ENCODE results near the gene STON1. TPM values are rescaled to one million over a fixed set of nuclear protein-coding genes. Genes with fewer than 3 reads are reported as not detected.

STON1 gene
- total RNA-seq, 1 donor from 2014 or later: 15.7 TPM

- no peak overlapping the region for H3K4me3 Mint-ChIP-seq
- no peak overlapping the region for H3K27ac Mint-ChIP-seq
- no peaks in the 10 kb centered on the region for H3K9me3 Mint-ChIP-seq
- DNase-seq (ENCODE audit: extremely low spot score, unreplicated experiment): no peak
- no peak for TF ChIP-seq CTCF (conservative IDR thresholded peaks at IDR 0.05)
- peaks cover 9% of the 10 kb centered on the region for H3K36me3 Mint-ChIP-seq
- peaks cover 7% of the 10 kb centered on the region for H3K4me1 Mint-ChIP-seq (ENCODE audit: unreplicated experiment)
- no peaks in the 10 kb centered on the region for H3K27me3 Mint-ChIP-seq
These were observed 46.0 kb upstream of the STON1 start for GRCh38 chr2:48483916-48484315.

GRCh38 chr2:48488545-48488944 is 41.4 kb upstream of the STON1 start:
- no peak overlapping the region for H3K27ac Mint-ChIP-seq

GRCh38 chr2:48496849-48497248 is 33.1 kb upstream of the STON1 start:
- H3K27me3 Mint-ChIP-seq: no peaks in the 10 kb centered on the region
- no peak overlapping the region for H3K4me3 Mint-ChIP-seq
- no peaks in the 10 kb centered on the region for H3K9me3 Mint-ChIP-seq
- no peak for DNase-seq (ENCODE audit: extremely low spot score, unreplicated experiment)
- H3K27ac Mint-ChIP-seq: no peak overlapping the region
- TF ChIP-seq CTCF (conservative IDR thresholded peaks at IDR 0.05): no peak
- H3K4me1 Mint-ChIP-seq (ENCODE audit: unreplicated experiment): no peaks in the 10 kb centered on the region
- H3K36me3 Mint-ChIP-seq: peaks cover 29% of the 10 kb centered on the region

More at GRCh38 chr2:48488545-48488944, 41.4 kb upstream of the STON1 start:
- peaks cover 6% of the 10 kb centered on the region for H3K36me3 Mint-ChIP-seq
- TF ChIP-seq CTCF (conservative IDR thresholded peaks at IDR 0.05): no peak
- H3K9me3 Mint-ChIP-seq: no peaks in the 10 kb centered on the region
- H3K27me3 Mint-ChIP-seq: no peaks in the 10 kb centered on the region
- DNase-seq (ENCODE audit: extremely low spot score, unreplicated experiment): no peak
- H3K4me1 Mint-ChIP-seq (ENCODE audit: unreplicated experiment): no peaks in the 10 kb centered on the region
- H3K4me3 Mint-ChIP-seq: no peak overlapping the region

GRCh38 chr2:48504647-48505327 is 25.2 kb upstream of the STON1 start:
- H3K27me3 Mint-ChIP-seq: no peaks in the 10 kb centered on the region
- no peaks in the 10 kb centered on the region for H3K9me3 Mint-ChIP-seq
- peaks cover 4% of the 10 kb centered on the region for H3K4me1 Mint-ChIP-seq (ENCODE audit: unreplicated experiment)
- H3K27ac Mint-ChIP-seq: no peak overlapping the region
- no peak for DNase-seq (ENCODE audit: extremely low spot score, unreplicated experiment)
- H3K4me3 Mint-ChIP-seq: no peak overlapping the region
- peaks cover 21% of the 10 kb centered on the region for H3K36me3 Mint-ChIP-seq
- TF ChIP-seq CTCF (conservative IDR thresholded peaks at IDR 0.05): no peak

GRCh38 chr2:48507111-48507510 is 22.8 kb upstream of the STON1 start:
- Mint-ChIP-seq H3K36me3 (peaks cover 26% of the 10 kb centered on the region), H3K27ac (no peak overlapping the region), H3K9me3 (no peaks in the 10 kb centered on the region), H3K4me1 (ENCODE audit: unreplicated experiment) (peaks cover 15% of the 10 kb centered on the region), H3K4me3 (no peak overlapping the region), H3K27me3 (no peaks in the 10 kb centered on the region)
- no peak for DNase-seq (ENCODE audit: extremely low spot score, unreplicated experiment)
- TF ChIP-seq CTCF (conservative IDR thresholded peaks at IDR 0.05): no peak

Data from type B pancreatic cell (in vitro differentiated cells).